Amygdala (tissue), 56 donors: ENCODE measurements around the gene RNASE4.
"Not testable (repeated sequence)": the region's sequence is repeated elsewhere in the genome, so short reads cannot be mapped to it uniquely, and the experiment has no call there.

Source experiments
- DNase-seq, 56 donors: peaks; one replicate each; lab custom pipeline; 2025; lab: John Stamatoyannopoulos, UW

Gene RNASE4

GRCh38 chr14:20683891-20684661 is at the start of gene RNASE4:
TSS of gene RNASE4 (plus strand) at chr14:20684560. CDS start at chr14:20699372, 14,812 bp downstream.
- peak in 51 of 56 donors; percentile 28 to 96 (median 65) for DNase-seq

- no peak for DNase-seq
Measured at GRCh38 chr14:20641591-20641990, 42.8 kb upstream of the RNASE4 start, which contains the start of gene OR6S1. TSS of gene OR6S1 (minus strand) at chr14:20641691. CDS start at chr14:20641691, 0 bp downstream.

GRCh38 chr14:20642182-20642581 is 42.2 kb upstream of the RNASE4 start:
- no peak for DNase-seq

GRCh38 chr14:20642755-20643154 is 41.6 kb upstream of the RNASE4 start:
- not testable (repeated sequence) for DNase-seq

- DNase-seq, result no peak
Measured at GRCh38 chr14:20644520-20644919, 39.8 kb upstream of the RNASE4 start.

GRCh38 chr14:20645481-20645880 is 38.9 kb upstream of the RNASE4 start:
- DNase-seq, result no peak

GRCh38 chr14:20652996-20653975 is 31.1 kb upstream of the RNASE4 start:
- DNase-seq, result peak in 4 of 56 donors; percentile 5 to 16 (median 10)

GRCh38 chr14:20655851-20656250 is 28.5 kb upstream of the RNASE4 start:
- no peak for DNase-seq

GRCh38 chr14:20656274-20656673 is 28.1 kb upstream of the RNASE4 start:
- DNase-seq, result no peak

- no peak for DNase-seq
Measured at GRCh38 chr14:20657216-20658211, 26.8 kb upstream of the RNASE4 start.

- no peak for DNase-seq
Measured at GRCh38 chr14:20658246-20658645, 26.1 kb upstream of the RNASE4 start.

GRCh38 chr14:20659336-20659735 is 25.0 kb upstream of the RNASE4 start:
- no peak for DNase-seq

GRCh38 chr14:20659813-20660395 is 24.5 kb upstream of the RNASE4 start:
- DNase-seq, result no peak

GRCh38 chr14:20661197-20661596 is 23.2 kb upstream of the RNASE4 start:
- DNase-seq, result no peak

GRCh38 chr14:20662968-20663732 is 21.2 kb upstream of the RNASE4 start:
- DNase-seq, result peak in 31 of 56 donors; percentile 1 to 68 (median 27)

GRCh38 chr14:20666400-20666961 is 17.9 kb upstream of the RNASE4 start:
- not testable (repeated sequence) for DNase-seq

GRCh38 chr14:20667957-20668356 is 16.4 kb upstream of the RNASE4 start:
- no peak for DNase-seq

GRCh38 chr14:20668969-20669368 is 15.4 kb upstream of the RNASE4 start:
- no peak for DNase-seq
